HEK293 (cell line): ENCODE data around the gene RPS25.

Experiments
- CTCF ChIP-seq: fragments of 450-650 bp; formaldehyde crosslinking; IDR thresholded peaks from 2 replicates; pipeline ENCODE4 v1.5.1; 2016; ENCODE audit warnings: missing biosample characterization, missing genetic modification characterization
- GLI4 ChIP-seq: fragments of 450-650 bp; formaldehyde crosslinking; IDR thresholded peaks from 2 replicates; pipeline ENCODE4 v1.5.1; 2016; ENCODE audit warnings: missing biosample characterization, missing genetic modification characterization
- HOXC10 ChIP-seq: sonication (generic); formaldehyde crosslinking; IDR thresholded peaks from 2 replicates; pipeline ENCODE4 v1.8.1; 2023; ENCODE audit warnings: mild to moderate bottlenecking, missing genetic modification reagents
- KLF16 ChIP-seq: fragments of 450-650 bp; formaldehyde crosslinking; IDR thresholded peaks from 2 replicates; pipeline ENCODE4 v1.5.1; 2017; ENCODE audit warnings: missing biosample characterization, missing genetic modification characterization
- SCRT2 ChIP-seq: fragments of 450-650 bp; formaldehyde crosslinking; IDR thresholded peaks from 2 replicates; pipeline ENCODE4 v1.5.1; 2016; ENCODE audit warnings: missing biosample characterization, missing genetic modification characterization
- ZFHX2 ChIP-seq: fragments of 450-650 bp; formaldehyde crosslinking; conservative IDR thresholded peaks from 2 replicates; pipeline ENCODE4 v1.5.1; 2016; ENCODE audit warnings: missing biosample characterization, missing genetic modification characterization

GRCh38 chr11:119056421-119056999 is 38.4 kb upstream of the RPS25 start:
- no peak for TF ChIP-seq KLF16
- TF ChIP-seq GLI4 (tag by site-specific recombination) = no peak
- TF ChIP-seq ZFHX2 (tag by site-specific recombination) = peak; percentile 87
- TF ChIP-seq CTCF (tag by site-specific recombination) = no peak
- no peak for TF ChIP-seq HOXC10 (CRISPR knock-in tag)
- no peak for TF ChIP-seq SCRT2 (tag by site-specific recombination)
